Parathyroid adenoma (tissue), 2 donors: ENCODE measurements around the gene APC2.
A peak's percentile ranks its signal among the peaks of the same experiment; 100 is the strongest.

Experiments used
- H2AFZ ChIP-seq: fragments of 300-600 bp; sonication (generic); one replicate; pipeline ENCODE4 v1.7.0; 2017; ENCODE audit warnings: antibody characterized with exemption, mild to moderate bottlenecking
- H3K27ac ChIP-seq: fragments of 300-600 bp; sonication (generic); one replicate; pipeline ENCODE4 v1.7.0; 2017
- H3K27me3 ChIP-seq: fragments of 300-600 bp; sonication (generic); one replicate; pipeline ENCODE4 v1.7.0; 2017; ENCODE audit warnings: low read length; ENCODE audit not compliant: control insufficient read depth, insufficient read depth
- H3K36me3 ChIP-seq: fragments of 300-600 bp; sonication (generic); one replicate; pipeline ENCODE4 v1.7.0; 2017; ENCODE audit warnings: low read length; ENCODE audit not compliant: control insufficient read depth, insufficient read depth
- H3K4me1 ChIP-seq: fragments of 300-600 bp; sonication (generic); one replicate; pipeline ENCODE4 v1.7.0; 2017; ENCODE audit warnings: control low read depth
- H3K4me2 ChIP-seq: fragments of 300-600 bp; sonication (generic); one replicate; pipeline ENCODE4 v1.7.0; 2017; ENCODE audit warnings: low read length
- H3K4me3 ChIP-seq: fragments of 300-600 bp; sonication (generic); one replicate; pipeline ENCODE4 v1.7.0; 2017; ENCODE audit warnings: low read depth, low read length
- H3K79me2 ChIP-seq: fragments of 300-600 bp; sonication (generic); one replicate; pipeline ENCODE4 v1.7.0; 2017; ENCODE audit warnings: control low read depth
- H3K9ac ChIP-seq: fragments of 300-600 bp; sonication (generic); one replicate; pipeline ENCODE4 v1.7.0; 2017; ENCODE audit warnings: mild to moderate bottlenecking
- H3K9me3 ChIP-seq: fragments of 300-600 bp; sonication (generic); one replicate; pipeline ENCODE4 v1.7.0; 2017; ENCODE audit warnings: low read length; ENCODE audit not compliant: control insufficient read depth
- CTCF ChIP-seq: fragments of 300-600 bp; sonication (generic); IDR thresholded peaks from one replicate; pipeline ENCODE4 v1.7.0; 2017; ENCODE audit warnings: antibody characterized with exemption, mild to moderate bottlenecking
- donor health status: primary hyperparathyroidism.

APC2 gene

GRCh38 chr19:1402411-1403070 is 47.4 kb upstream of the APC2 start:
- Histone ChIP-seq H2AFZ (no peak overlapping the region), H3K27ac (no peak overlapping the region)

GRCh38 chr19:1406774-1407527 is 43.0 kb upstream of the APC2 start:
- peak overlapping the region; percentile 77 for H3K27ac ChIP-seq
- TF ChIP-seq CTCF = peak; percentile 40
- H3K4me3 ChIP-seq = peak overlapping the region; percentile 63
- no peaks in the 10 kb centered on the region for H3K27me3 ChIP-seq
- H3K79me2 ChIP-seq = peaks cover 39% of the 10 kb centered on the region
- peak overlapping the region; percentile 84 for H2AFZ ChIP-seq
- no peak overlapping the region for H3K9ac ChIP-seq
- peaks cover 31% of the 10 kb centered on the region for H3K4me1 ChIP-seq
- H3K36me3 ChIP-seq = no peaks in the 10 kb centered on the region
- no peaks in the 10 kb centered on the region for H3K9me3 ChIP-seq
- H3K4me2 ChIP-seq = peak overlapping the region; percentile 82

More at GRCh38 chr19:1402411-1403070, 47.4 kb upstream of the APC2 start:
- H3K27me3 ChIP-seq = no peaks in the 10 kb centered on the region
- H3K9me3 ChIP-seq = no peaks in the 10 kb centered on the region
- no peaks in the 10 kb centered on the region for H3K36me3 ChIP-seq
- TF ChIP-seq CTCF = no peak
- H3K4me1 ChIP-seq = peaks cover 8% of the 10 kb centered on the region
- H3K79me2 ChIP-seq = no peaks in the 10 kb centered on the region
- no peak overlapping the region for H3K4me3 ChIP-seq
- no peak overlapping the region for H3K4me2 ChIP-seq
- H3K9ac ChIP-seq = no peak overlapping the region

- H3K27me3 ChIP-seq = no peaks in the 10 kb centered on the region
- H3K9me3 ChIP-seq = no peaks in the 10 kb centered on the region
- peak within 1 kb of the TSS; percentile 95 for H3K4me2 ChIP-seq
- H3K9ac ChIP-seq = peak within 1 kb of the TSS; percentile 92
- no peak for TF ChIP-seq CTCF
- peak within 1 kb of the TSS; percentile 89 for H3K4me3 ChIP-seq
- peaks cover 31% of the 10 kb centered on the region for H3K4me1 ChIP-seq
- no peaks in the 10 kb centered on the region for H3K36me3 ChIP-seq
- peak within 1 kb of the TSS; percentile 84 for H2AFZ ChIP-seq
- peak within 1 kb of the TSS; percentile 80 for H3K27ac ChIP-seq
- H3K79me2 ChIP-seq = peaks cover 47% of the 10 kb centered on the region
Observed at GRCh38 chr19:1407528-1408299, 42.2 kb upstream of the APC2 start, which contains the start of gene DAZAP1. TSS of gene DAZAP1 (plus strand) at chr19:1407586. CDS start at chr19:1407774, 188 bp downstream.

GRCh38 chr19:1408300-1409203 is 41.4 kb upstream of the APC2 start:
- peak overlapping the region; percentile 80 for H3K27ac ChIP-seq
- H3K4me3 ChIP-seq = peak overlapping the region; percentile 89
- H3K36me3 ChIP-seq = no peaks in the 10 kb centered on the region
- peak overlapping the region; percentile 95 for H3K4me2 ChIP-seq
- no peaks in the 10 kb centered on the region for H3K27me3 ChIP-seq
- TF ChIP-seq CTCF = no peak
- H3K79me2 ChIP-seq = peaks cover 51% of the 10 kb centered on the region
- peak overlapping the region; percentile 92 for H3K9ac ChIP-seq
- peaks cover 31% of the 10 kb centered on the region for H3K4me1 ChIP-seq
- H3K9me3 ChIP-seq = no peaks in the 10 kb centered on the region
- peak overlapping the region; percentile 36 for H2AFZ ChIP-seq
